ENCODE results near the gene AP3B2. TPM values are rescaled to one million over a fixed set of nuclear protein-coding genes. Genes with fewer than 3 reads are reported as not detected.

Gene AP3B2
- total and polyA plus RNA-seq, 2 donors (not counting 1 experiment from before 2014, with no cell fraction given): 0.09 to 0.17 TPM

GRCh38 chr15:82680200-82681102, 29.2 kb downstream of the AP3B2 start:
- Histone ChIP-seq H3K27ac (ENCODE audit: insufficient read depth, low read length) (no peak overlapping the region), H3K4me3 (replicated peaks in 1 of 4; ENCODE audit: control extremely low read depth in 1 of 4, insufficient read depth in 1 of 4, low read depth in 3 of 4, low read length in 4 of 4) (no peak overlapping the region), H3K9me3 (ENCODE audit: control insufficient read depth, insufficient read depth, low read depth, low read length) (no peaks in the 10 kb centered on the region), H3K4me1 (ENCODE audit: control insufficient read depth, extremely low read depth, insufficient read depth, low read length) (no peaks in the 10 kb centered on the region), H3K27me3 (ENCODE audit: control insufficient read depth, insufficient read depth, low read length) (peaks cover 14% of the 10 kb centered on the region), H3K36me3 (ENCODE audit: control insufficient read depth, insufficient read depth, low read length) (no peaks in the 10 kb centered on the region), H3K4me2 (ENCODE audit: extremely low read depth, insufficient read depth, low read length) (no peak overlapping the region), H3K9ac (ENCODE audit: insufficient read depth, low read length) (no peak overlapping the region), H3K79me2 (ENCODE audit: control insufficient read depth, insufficient read depth, low read length) (no peaks in the 10 kb centered on the region), H4K20me1 (ENCODE audit: control insufficient read depth, extremely low read depth, insufficient read depth, low read length) (no peaks in the 10 kb centered on the region), H2AFZ (ENCODE audit: low read length) (no peak overlapping the region)
- TF ChIP-seq CTCF (conservative IDR thresholded peaks at IDR 0.05 in 1 of 2, IDR thresholded peaks at IDR 0.05 in 1 of 2; ENCODE audit: low read depth in 1 of 2, low read length in 2 of 2) (no peak), EZH2 (IDR thresholded peaks at IDR 0.05; ENCODE audit: low read length, missing control alignments) (peak; percentile 67)
- DNase-seq (ENCODE audit: low read depth in 2 of 2): no peak

GRCh38 chr15:82679626-82680199, 30.0 kb downstream of the AP3B2 start:
- Histone ChIP-seq H3K27ac (ENCODE audit: insufficient read depth, low read length) (no peak overlapping the region), H2AFZ (ENCODE audit: low read length) (no peak overlapping the region), H3K36me3 (ENCODE audit: control insufficient read depth, insufficient read depth, low read length) (no peaks in the 10 kb centered on the region), H3K79me2 (ENCODE audit: control insufficient read depth, insufficient read depth, low read length) (no peaks in the 10 kb centered on the region), H3K4me1 (ENCODE audit: control insufficient read depth, extremely low read depth, insufficient read depth, low read length) (no peaks in the 10 kb centered on the region), H4K20me1 (ENCODE audit: control insufficient read depth, extremely low read depth, insufficient read depth, low read length) (no peaks in the 10 kb centered on the region), H3K4me2 (ENCODE audit: extremely low read depth, insufficient read depth, low read length) (no peak overlapping the region), H3K9me3 (ENCODE audit: control insufficient read depth, insufficient read depth, low read depth, low read length) (no peaks in the 10 kb centered on the region), H3K27me3 (ENCODE audit: control insufficient read depth, insufficient read depth, low read length) (peaks cover 14% of the 10 kb centered on the region), H3K9ac (ENCODE audit: insufficient read depth, low read length) (no peak overlapping the region), H3K4me3 (replicated peaks in 1 of 4; ENCODE audit: control extremely low read depth in 1 of 4, insufficient read depth in 1 of 4, low read depth in 3 of 4, low read length in 4 of 4) (no peak overlapping the region)
- TF ChIP-seq EZH2 (IDR thresholded peaks at IDR 0.05; ENCODE audit: low read length, missing control alignments) (no peak), CTCF (conservative IDR thresholded peaks at IDR 0.05 in 1 of 2, IDR thresholded peaks at IDR 0.05 in 1 of 2; ENCODE audit: low read depth in 1 of 2, low read length in 2 of 2) (no peak)
- no peak for DNase-seq (ENCODE audit: low read depth in 2 of 2)

- no peak for DNase-seq (ENCODE audit: low read depth in 2 of 2)
- no peak overlapping the region for H3K27ac ChIP-seq (ENCODE audit: insufficient read depth, low read length)
- peaks cover 14% of the 10 kb centered on the region for H3K27me3 ChIP-seq (ENCODE audit: control insufficient read depth, insufficient read depth, low read length)
- no peaks in the 10 kb centered on the region for H3K4me1 ChIP-seq (ENCODE audit: control insufficient read depth, extremely low read depth, insufficient read depth, low read length)
- H4K20me1 ChIP-seq (ENCODE audit: control insufficient read depth, extremely low read depth, insufficient read depth, low read length): no peaks in the 10 kb centered on the region
- no peaks in the 10 kb centered on the region for H3K36me3 ChIP-seq (ENCODE audit: control insufficient read depth, insufficient read depth, low read length)
- H3K9ac ChIP-seq (ENCODE audit: insufficient read depth, low read length): no peak overlapping the region
- H3K79me2 ChIP-seq (ENCODE audit: control insufficient read depth, insufficient read depth, low read length): no peaks in the 10 kb centered on the region
- no peak overlapping the region for H3K4me3 ChIP-seq (replicated peaks in 1 of 4; ENCODE audit: control extremely low read depth in 1 of 4, insufficient read depth in 1 of 4, low read depth in 3 of 4, low read length in 4 of 4)
- no peaks in the 10 kb centered on the region for H3K9me3 ChIP-seq (ENCODE audit: control insufficient read depth, insufficient read depth, low read depth, low read length)
- H2AFZ ChIP-seq (ENCODE audit: low read length): no peak overlapping the region
- H3K4me2 ChIP-seq (ENCODE audit: extremely low read depth, insufficient read depth, low read length): no peak overlapping the region
- TF ChIP-seq EZH2 (IDR thresholded peaks at IDR 0.05; ENCODE audit: low read length, missing control alignments): no peak
- no peak for TF ChIP-seq CTCF (conservative IDR thresholded peaks at IDR 0.05 in 1 of 2, IDR thresholded peaks at IDR 0.05 in 1 of 2; ENCODE audit: low read depth in 1 of 2, low read length in 2 of 2)
These were observed 31.9 kb downstream of the AP3B2 start for GRCh38 chr15:82677720-82678323.
